AG09319 (cell line): ENCODE data around the gene CIDEA.
A peak's percentile ranks its signal among the peaks of the same experiment; 100 is the strongest.

ENCODE experiments used
- DNase-seq: peaks from one replicate; pipeline ENCODE4 v3.0.0-alpha.2; 2010; ENCODE audit warnings: low read depth; ENCODE audit errors: extremely low read depth
- CTCF ChIP-seq: IDR thresholded peaks from 2 replicates; pipeline ENCODE4 v1.5.1; 2011; ENCODE audit warnings: low read depth, mild to moderate bottlenecking, inconsistent platforms, low read length, moderate library complexity

The CIDEA gene

GRCh38 chr18:12283666-12284065 lies 29.5 kb downstream of the CIDEA start:
- DNase-seq, result no peak
- TF ChIP-seq CTCF, result no peak

- no peak for DNase-seq
Measured at GRCh38 chr18:12287131-12287681, 33.0 kb downstream of the CIDEA start.

DNA sequence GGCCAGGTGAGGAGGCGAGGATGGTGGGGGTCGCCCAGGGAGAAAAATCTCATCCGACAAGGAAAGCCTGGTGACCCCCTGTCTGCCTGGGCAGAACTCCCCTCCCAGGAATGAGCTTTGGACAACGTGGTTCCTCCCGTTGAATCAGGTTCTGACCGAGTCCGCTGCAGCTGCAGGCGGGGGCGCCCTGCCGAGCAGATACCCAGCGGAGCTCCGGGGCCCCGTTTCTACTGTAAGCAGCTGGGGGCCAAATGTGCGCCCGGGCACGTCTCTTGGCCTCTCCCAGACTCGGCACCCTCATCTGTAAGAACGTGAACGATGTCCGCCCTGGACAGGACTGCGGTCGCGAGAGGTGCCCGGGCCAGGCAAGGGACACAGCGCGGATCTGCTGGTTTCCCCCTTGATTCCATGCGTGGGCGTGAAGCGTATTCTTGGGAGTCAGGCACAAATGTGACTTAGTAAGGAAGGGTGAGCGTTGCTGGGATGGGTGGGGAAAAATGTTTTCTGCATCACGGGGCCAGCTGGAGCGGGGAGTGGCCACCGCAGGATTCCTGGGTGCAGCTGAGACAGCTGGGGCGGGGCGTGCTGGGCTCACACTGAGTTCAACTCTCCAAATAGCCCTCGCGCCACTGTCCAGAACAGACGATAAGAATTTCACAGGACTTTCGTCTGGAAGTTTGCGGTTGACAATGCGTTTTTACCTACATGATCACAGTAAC lies 33.7 kb downstream of the CIDEA start:
- TF ChIP-seq CTCF, result peak; percentile 3
- peak; percentile 58 for DNase-seq

More at GRCh38 chr18:12287131-12287681, 33.0 kb downstream of the CIDEA start:
- no peak for TF ChIP-seq CTCF

- no peak for TF ChIP-seq CTCF
- no peak for DNase-seq
Measured at GRCh38 chr18:12288403-12288755, 34.2 kb downstream of the CIDEA start.

GRCh38 chr18:12290086-12290485 lies 35.9 kb downstream of the CIDEA start:
- no peak for TF ChIP-seq CTCF
- no peak for DNase-seq

DNA sequence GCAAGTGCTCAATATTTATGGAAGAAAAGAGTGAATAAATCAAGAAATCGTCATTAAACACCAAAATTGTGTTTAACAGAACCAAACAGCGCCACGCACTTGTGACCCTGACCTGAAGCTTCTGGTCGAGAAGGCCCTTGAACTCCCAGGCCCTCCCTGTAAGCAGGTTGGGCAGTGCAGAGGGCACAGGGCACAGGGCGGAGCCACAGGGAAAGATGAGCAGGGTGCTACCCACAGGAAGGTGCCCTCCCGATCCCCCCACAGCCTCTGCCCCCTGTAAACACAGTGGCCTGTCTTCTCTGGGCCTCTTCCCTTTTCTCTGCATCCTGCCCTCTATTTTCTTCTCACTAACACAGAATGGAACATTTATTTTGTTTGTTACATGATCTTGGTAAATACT lies 37.0 kb downstream of the CIDEA start:
- no peak for TF ChIP-seq CTCF
- DNase-seq, result no peak

GRCh38 chr18:12291690-12292089 lies 37.5 kb downstream of the CIDEA start:
- TF ChIP-seq CTCF, result no peak
- no peak for DNase-seq
